Epithelial cell of esophagus (primary cell): Measurements from ENCODE around the gene GOLM1.

ENCODE experiments used
- DNase-seq: peaks from one replicate; pipeline ENCODE4 v3.0.0; 2010; ENCODE audit warnings: low read depth
- H3K4me3 ChIP-seq: 2 replicates; pipeline ENCODE4 v1.5.1; 2011; ENCODE audit warnings: mild to moderate bottlenecking, low read length, control low read depth
- CTCF ChIP-seq: IDR thresholded peaks from 2 replicates; pipeline ENCODE4 v1.5.1; 2011; ENCODE audit warnings: low read depth, mild to moderate bottlenecking, low read length, control low read depth, inconsistent platforms; ENCODE audit not compliant: insufficient read depth; ENCODE audit errors: missing control alignments

GOLM1 gene

DNA sequence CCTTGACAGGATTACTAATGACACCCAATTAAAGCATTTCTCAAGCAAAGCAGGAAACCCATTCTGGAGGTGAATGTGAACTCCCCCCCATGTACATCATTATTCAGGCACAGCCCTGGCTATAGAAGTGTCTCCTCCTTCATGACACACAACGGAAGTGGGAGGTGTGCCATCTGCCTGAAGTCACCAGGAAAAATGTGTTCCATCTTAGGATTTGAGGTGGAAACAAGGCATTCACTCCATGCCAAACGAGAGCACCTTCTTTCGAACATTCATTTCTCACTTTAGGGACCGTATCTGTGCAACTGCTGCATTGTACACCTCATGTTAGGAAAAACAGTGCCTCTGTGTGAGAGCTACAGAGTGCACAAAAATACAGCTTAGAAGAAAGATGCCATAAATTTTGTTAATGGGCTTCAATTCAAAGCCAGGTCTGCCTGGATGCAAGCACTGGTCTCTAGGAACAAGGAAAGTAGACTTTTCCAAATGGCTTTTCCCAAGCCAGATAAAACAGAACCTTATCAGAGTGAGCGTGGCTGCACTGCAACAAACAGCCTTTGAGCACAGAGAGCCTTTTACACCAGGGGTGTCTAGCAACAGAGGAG is 19.4 kb downstream of the GOLM1 start:
- TF ChIP-seq CTCF: no peak
- H3K4me3 ChIP-seq: no peak overlapping the region
- peak; percentile 73 for DNase-seq

DNA sequence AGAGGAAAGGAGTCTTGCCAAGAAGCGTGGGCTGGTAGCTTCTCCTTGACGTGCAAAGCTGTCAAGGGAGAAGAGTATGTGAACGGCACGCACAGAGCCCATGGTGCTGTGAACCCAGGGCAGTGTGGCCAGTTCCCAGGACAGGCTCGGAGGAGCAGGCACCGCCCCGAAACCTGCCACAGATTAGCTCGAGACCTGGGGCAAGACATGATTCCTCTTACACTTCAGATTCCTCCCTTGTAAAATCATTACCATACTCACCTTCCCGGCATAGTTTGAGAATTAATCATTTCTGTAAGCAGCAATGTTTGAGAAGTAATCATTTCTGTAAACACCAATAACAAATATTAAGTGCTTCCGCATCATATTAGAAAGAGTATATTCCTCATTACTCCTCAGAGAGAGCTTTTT is 19.9 kb downstream of the GOLM1 start:
- DNase-seq: peak; percentile 91
- H3K4me3 ChIP-seq: no peak overlapping the region
- no peak for TF ChIP-seq CTCF

- DNase-seq: no peak
- H3K4me3 ChIP-seq: no peak overlapping the region
These were observed 20.6 kb downstream of the GOLM1 start for GRCh38 chr9:86078731-86079130.

GRCh38 chr9:86077276-86077675 is 22.1 kb downstream of the GOLM1 start:
- no peak for TF ChIP-seq CTCF
- H3K4me3 ChIP-seq: no peak overlapping the region
- DNase-seq: no peak

More at GRCh38 chr9:86078731-86079130, 20.6 kb downstream of the GOLM1 start:
- no peak for TF ChIP-seq CTCF

- H3K4me3 ChIP-seq: no peak overlapping the region
- no peak for DNase-seq
- no peak for TF ChIP-seq CTCF
These were observed 23.9 kb downstream of the GOLM1 start for GRCh38 chr9:86075132-86076109.

- no peak for DNase-seq
- no peak overlapping the region for H3K4me3 ChIP-seq
- no peak for TF ChIP-seq CTCF
These were observed 25.5 kb downstream of the GOLM1 start for GRCh38 chr9:86073839-86074238.
